Esophagus muscularis mucosa (tissue), 3 donors: ENCODE results near the gene KRT7.

Experiments
- CTCF ChIP-seq, 3 experiments: fragments of 200-600 bp in 2 of 3; fragments of 450-650 bp in 1 of 3; sonication (generic) in 2 of 3; IDR thresholded peaks; one replicate each; pipeline ENCODE4 v1.5.1; 2017 to 2019; ENCODE audit warnings: antibody characterized with exemption in 3 of 3, mild to moderate bottlenecking in 2 of 3, moderate library complexity in 1 of 3
- POLR2AphosphoS5 ChIP-seq, 2 donors: sonication (generic); formaldehyde crosslinking; IDR thresholded peaks; one replicate each; pipeline ENCODE4 v1.6.1; 2017; ENCODE audit warnings: antibody characterized with exemption in 2 of 2

GRCh38 chr12:52296572-52297215, 63.7 kb downstream of the KRT7 start:
- TF ChIP-seq CTCF (IDR thresholded peaks at IDR 0.05) (no peak), POLR2AphosphoS5 (IDR thresholded peaks at IDR 0.05) (no peak)
